ENCODE measurements around the gene TTF2. TPM values are rescaled to one million over a fixed set of nuclear protein-coding genes. Genes with fewer than 3 reads are reported as not detected.

TTF2 gene
- total RNA-seq, 1 experiment from 2014 or later: 46.6 TPM

DNA sequence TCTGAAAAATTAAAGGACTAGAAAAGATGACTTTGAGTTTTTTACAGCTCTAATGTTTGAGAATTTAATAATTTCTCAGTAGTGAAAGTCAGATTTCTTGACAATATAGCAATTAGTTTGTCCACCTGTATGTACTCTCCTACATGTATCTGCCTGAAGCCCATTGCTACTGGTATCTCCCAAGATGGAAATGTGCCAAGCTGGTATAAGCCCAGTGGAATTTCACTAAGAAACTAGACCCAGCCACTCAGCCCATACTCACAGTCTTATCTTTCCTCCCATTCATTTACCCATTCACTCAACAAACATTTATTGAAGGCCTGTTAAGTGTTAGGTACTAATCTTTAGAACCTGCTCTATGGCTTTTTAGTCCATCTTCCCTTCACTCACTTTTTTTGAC is 83.0 kb downstream of the TTF2 start:
- peaks cover 25% of the 10 kb centered on the region for H3K4me1 Mint-ChIP-seq (ENCODE audit: low read depth, unreplicated experiment)
- intact Hi-C loops (cut with micrococcal nuclease; ENCODE audit: unreplicated experiment): loop anchor here (10.0 kb wide), 1 partner anchor 62 kb away; no protein-coding TSS in a partner anchor
- H3K36me3 Mint-ChIP-seq (ENCODE audit: insufficient read depth, unreplicated experiment): peaks cover 7% of the 10 kb centered on the region
- H3K27ac Mint-ChIP-seq (ENCODE audit: unreplicated experiment): no peak overlapping the region
- no peak for DNase-seq
- H3K27me3 Mint-ChIP-seq (ENCODE audit: unreplicated experiment): no peaks in the 10 kb centered on the region
- CTCF ChIA-PET: no interaction called here
- TF ChIP-seq CTCF (IDR thresholded peaks at IDR 0.05; ENCODE audit: unreplicated experiment): no peak
- BruUV-seq (replicated peaks): no TSS peak
- no peak overlapping the region for H3K4me3 Mint-ChIP-seq (ENCODE audit: low read depth, unreplicated experiment)
- no peaks in the 10 kb centered on the region for H3K9me3 Mint-ChIP-seq (ENCODE audit: low read depth, unreplicated experiment)

GRCh38 chr1:117143871-117144270 is 83.7 kb downstream of the TTF2 start:
- intact Hi-C loops (cut with micrococcal nuclease; ENCODE audit: unreplicated experiment): loop anchor here (10.0 kb wide), 1 partner anchor 61 kb away; no protein-coding TSS in a partner anchor
- Mint-ChIP-seq H3K36me3 (ENCODE audit: insufficient read depth, unreplicated experiment) (peaks cover 7% of the 10 kb centered on the region), H3K27ac (ENCODE audit: unreplicated experiment) (no peak overlapping the region), H3K9me3 (ENCODE audit: low read depth, unreplicated experiment) (no peaks in the 10 kb centered on the region), H3K27me3 (ENCODE audit: unreplicated experiment) (no peaks in the 10 kb centered on the region), H3K4me3 (ENCODE audit: low read depth, unreplicated experiment) (no peak overlapping the region), H3K4me1 (ENCODE audit: low read depth, unreplicated experiment) (peaks cover 32% of the 10 kb centered on the region)
- no TSS peak for BruUV-seq (replicated peaks)
- no peak for DNase-seq
- no peak for TF ChIP-seq CTCF (IDR thresholded peaks at IDR 0.05; ENCODE audit: unreplicated experiment)
- CTCF ChIA-PET: no interaction called here

DNA sequence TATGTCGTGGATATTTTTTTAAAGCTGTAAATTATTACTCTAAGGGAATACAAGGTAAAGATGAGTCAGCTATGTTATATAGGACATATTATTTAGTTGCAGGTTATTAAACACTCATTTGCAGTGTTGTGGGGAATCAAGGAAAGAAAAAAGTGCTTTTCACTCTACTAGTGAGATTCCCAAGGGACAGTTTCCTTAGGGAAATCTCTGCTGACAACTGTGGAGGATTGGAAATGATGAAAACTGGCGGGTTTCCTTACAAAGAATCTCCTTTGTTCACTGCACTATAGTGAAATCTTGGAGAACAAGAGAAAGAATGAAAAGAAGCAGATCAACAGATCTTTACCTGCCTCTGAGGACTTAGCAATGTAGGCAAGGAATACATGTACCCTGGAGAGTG is 85.9 kb downstream of the TTF2 start:
- BruUV-seq (replicated peaks): no TSS peak
- Mint-ChIP-seq H3K4me1 (ENCODE audit: low read depth, unreplicated experiment) (peaks cover 54% of the 10 kb centered on the region), H3K27ac (ENCODE audit: unreplicated experiment) (peak overlapping the region; percentile 95), H3K4me3 (ENCODE audit: low read depth, unreplicated experiment) (peak overlapping the region; percentile 59), H3K9me3 (ENCODE audit: low read depth, unreplicated experiment) (no peaks in the 10 kb centered on the region), H3K27me3 (ENCODE audit: unreplicated experiment) (no peaks in the 10 kb centered on the region), H3K36me3 (ENCODE audit: insufficient read depth, unreplicated experiment) (peaks cover 7% of the 10 kb centered on the region)
- CTCF ChIA-PET: interaction anchor here (0.6 to 1.6 kb wide), 2 partner anchors 18 to 223 kb away, joined by 3 read pairs; no protein-coding TSS in a partner anchor
- no peak for TF ChIP-seq CTCF (IDR thresholded peaks at IDR 0.05; ENCODE audit: unreplicated experiment)
- DNase-seq: no peak
- intact Hi-C loops (cut with micrococcal nuclease; ENCODE audit: unreplicated experiment): loop anchor here (2.0 to 10.0 kb wide), 2 partner anchors 59 to 139 kb away; no protein-coding TSS in a partner anchor

DNA sequence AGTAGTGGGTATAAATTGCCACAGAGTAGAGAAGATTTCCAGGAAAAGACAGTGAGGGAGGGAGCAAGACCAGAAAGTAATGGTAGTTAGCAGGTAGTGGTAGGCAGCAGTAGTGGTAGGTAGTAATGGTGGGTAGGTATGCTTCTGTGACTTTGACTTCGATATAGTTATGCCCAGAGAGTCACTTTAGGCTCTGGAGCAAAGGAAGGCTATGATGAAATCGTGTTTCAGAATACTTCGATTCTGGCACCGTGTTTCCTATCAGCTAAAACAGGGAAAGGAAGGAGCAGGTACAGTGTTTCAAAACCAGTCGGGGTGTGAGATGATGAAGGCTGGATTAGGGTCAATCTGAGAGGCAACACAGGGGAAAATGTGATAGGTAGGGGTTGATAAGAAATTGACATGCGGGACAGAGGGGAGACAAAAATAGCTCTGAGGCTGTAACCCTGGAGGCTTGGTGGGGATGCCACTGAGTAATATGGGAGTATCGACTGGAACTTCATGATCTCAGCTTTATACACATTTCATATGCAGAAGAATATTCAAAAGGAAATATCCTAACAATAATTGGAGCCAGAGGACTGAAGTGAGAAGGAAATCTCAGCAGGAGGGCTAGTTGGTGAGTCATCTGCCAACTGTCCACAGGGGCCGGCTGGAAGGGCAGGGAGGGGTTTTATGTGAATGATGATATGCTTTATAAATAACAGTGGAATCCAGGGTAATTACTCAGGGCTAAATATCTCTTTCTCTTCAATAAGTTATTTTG is 86.6 kb downstream of the TTF2 start:
- no peaks in the 10 kb centered on the region for H3K27me3 Mint-ChIP-seq (ENCODE audit: unreplicated experiment)

More for the DNA sequence above, 86.6 kb downstream of the TTF2 start:
- peak overlapping the region; percentile 95 for H3K27ac Mint-ChIP-seq (ENCODE audit: unreplicated experiment)
- H3K4me3 Mint-ChIP-seq (ENCODE audit: low read depth, unreplicated experiment): peak overlapping the region; percentile 59
- CTCF ChIA-PET: interaction anchor here (0.6 to 1.6 kb wide), 3 partner anchors 18 to 222 kb away, joined by 3 to 5 read pairs (median 3); partner anchors contain the start of gene VTCN1
- peaks cover 54% of the 10 kb centered on the region for H3K4me1 Mint-ChIP-seq (ENCODE audit: low read depth, unreplicated experiment)
- no TSS peak for BruUV-seq (replicated peaks)
- TF ChIP-seq CTCF (IDR thresholded peaks at IDR 0.05; ENCODE audit: unreplicated experiment): no peak
- peak; percentile 63 for DNase-seq
- H3K36me3 Mint-ChIP-seq (ENCODE audit: insufficient read depth, unreplicated experiment): peaks cover 7% of the 10 kb centered on the region
- H3K9me3 Mint-ChIP-seq (ENCODE audit: low read depth, unreplicated experiment): no peaks in the 10 kb centered on the region
- intact Hi-C loops (cut with micrococcal nuclease; ENCODE audit: unreplicated experiment): loop anchor here (2.0 to 10.0 kb wide), 2 partner anchors 58 to 138 kb away; no protein-coding TSS in a partner anchor

Data from Calu3 (cell line).